KOPT-K1 (cell line): ENCODE measurements around the gene PMM2.
A peak's percentile ranks its signal among the peaks of the same experiment; 100 is the strongest.
"Not testable (repeated sequence)": the region's sequence is repeated elsewhere in the genome, so short reads cannot be mapped to it uniquely, and the experiment has no call there.

Source experiments
- H3K27ac ChIP-seq: fragments of 200-600 bp; sonication (generic); 2 replicates; pipeline ENCODE4 v1.5.1; 2016; ENCODE audit warnings: antibody characterized with exemption, mild to moderate bottlenecking, low read depth, low read length; ENCODE audit not compliant: poor library complexity, severe bottlenecking
- H3K36me3 ChIP-seq: fragments of 200-600 bp; sonication (generic); 2 replicates; pipeline ENCODE4 v1.5.1; 2017; ENCODE audit warnings: antibody characterized with exemption, mild to moderate bottlenecking, low read length, moderate library complexity; ENCODE audit not compliant: insufficient read depth
- H3K9me3 ChIP-seq: fragments of 200-600 bp; sonication (generic); 2 replicates; pipeline ENCODE4 v1.5.1; 2017; ENCODE audit warnings: antibody characterized with exemption, low read length, mild to moderate bottlenecking; ENCODE audit not compliant: insufficient read depth, poor library complexity, severe bottlenecking

Gene PMM2

DNA sequence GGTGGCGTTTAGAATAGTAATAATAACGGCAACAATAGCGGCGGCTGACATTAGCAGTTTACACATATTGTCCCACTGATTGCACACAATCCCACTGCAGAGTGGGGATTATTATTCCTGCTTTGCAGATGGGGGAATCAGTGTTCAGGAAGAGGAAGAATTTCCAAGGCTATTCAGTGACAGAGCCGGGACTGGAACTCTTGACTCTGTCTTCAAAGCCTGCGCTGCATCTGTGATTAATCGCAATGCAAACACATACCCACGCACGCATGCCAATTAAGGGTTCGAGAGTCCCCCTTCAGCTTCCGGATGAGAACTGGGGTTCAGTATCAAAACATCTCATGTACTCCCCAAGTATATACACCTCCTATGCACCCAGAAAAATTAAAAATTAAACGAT is 29.4 kb upstream of the PMM2 start:
- H3K27ac ChIP-seq, result no peak overlapping the region
- H3K36me3 ChIP-seq, result no peaks in the 10 kb centered on the region
- H3K9me3 ChIP-seq, result no peaks in the 10 kb centered on the region

DNA sequence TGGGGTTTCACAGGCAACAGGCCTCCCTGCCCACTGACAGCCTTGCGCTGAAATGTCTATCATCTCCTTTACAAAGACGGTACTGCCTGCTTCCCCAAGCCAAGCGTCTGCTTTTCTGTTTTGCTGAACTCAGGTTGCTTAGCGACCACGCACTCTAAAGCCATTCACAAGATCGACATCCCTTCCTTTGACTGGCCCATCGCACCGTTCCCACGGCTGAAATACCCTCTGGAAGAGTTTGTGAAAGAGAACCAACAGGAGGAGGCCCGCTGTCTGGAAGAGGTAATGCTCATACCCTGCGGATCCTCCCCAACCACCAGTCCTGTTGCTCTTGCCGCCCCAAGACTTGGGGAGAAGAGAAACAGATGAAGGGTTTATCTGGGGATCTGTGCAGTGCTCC is 28.9 kb upstream of the PMM2 start:
- no peaks in the 10 kb centered on the region for H3K36me3 ChIP-seq
- H3K9me3 ChIP-seq, result no peaks in the 10 kb centered on the region
- no peak overlapping the region for H3K27ac ChIP-seq

GRCh38 chr16:8773537-8773936 is 24.1 kb upstream of the PMM2 start:
- no peaks in the 10 kb centered on the region for H3K36me3 ChIP-seq
- no peaks in the 10 kb centered on the region for H3K9me3 ChIP-seq

DNA sequence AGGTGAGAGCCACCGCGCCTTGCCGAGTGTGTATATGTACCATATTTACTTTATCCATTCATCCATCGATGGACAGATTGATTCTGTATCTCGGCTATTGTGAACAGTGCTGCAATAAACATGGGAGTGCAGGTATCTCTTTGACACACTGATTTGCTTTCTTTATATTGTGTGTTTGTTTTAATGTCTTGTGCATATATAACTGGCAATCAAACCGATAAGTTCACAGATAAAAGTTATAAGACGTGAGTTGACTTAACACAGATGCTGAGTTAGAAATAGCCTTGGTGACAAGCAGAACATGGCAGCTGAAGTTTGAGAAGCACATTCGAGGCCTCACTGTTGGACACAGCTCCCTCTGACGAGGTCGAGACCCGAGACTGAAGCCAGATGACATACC is 23.4 kb upstream of the PMM2 start:
- Histone ChIP-seq H3K27ac (no peak overlapping the region), H3K36me3 (no peaks in the 10 kb centered on the region), H3K9me3 (no peaks in the 10 kb centered on the region)

More at GRCh38 chr16:8773537-8773936, 24.1 kb upstream of the PMM2 start:
- no peak overlapping the region for H3K27ac ChIP-seq

- Histone ChIP-seq H3K27ac (no peak overlapping the region), H3K36me3 (no peaks in the 10 kb centered on the region), H3K9me3 (no peaks in the 10 kb centered on the region)
Observed at GRCh38 chr16:8775359-8775758, 22.3 kb upstream of the PMM2 start.

DNA sequence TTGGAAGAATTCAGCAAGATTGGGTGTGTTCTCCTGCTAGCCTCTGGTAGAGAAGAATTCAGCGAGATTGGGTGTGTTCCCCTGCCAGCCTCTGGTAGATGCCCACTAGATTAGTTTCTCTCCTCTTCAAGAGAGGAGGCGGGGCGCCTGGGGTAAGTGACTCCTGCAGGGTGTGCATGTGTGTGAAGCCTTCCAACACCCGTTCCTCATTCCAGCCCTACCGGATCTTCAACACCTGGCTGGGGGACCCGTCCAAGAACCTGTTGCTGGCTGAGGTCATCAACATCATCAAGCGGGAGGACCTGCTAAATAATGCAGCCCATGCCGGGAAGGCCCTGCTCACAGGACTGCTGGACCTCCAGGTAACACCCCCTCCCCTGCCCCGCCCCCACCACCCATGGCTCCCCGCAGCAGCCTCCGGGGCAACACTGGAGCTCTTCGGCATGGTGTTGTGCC is 21.5 kb upstream of the PMM2 start:
- Histone ChIP-seq H3K9me3 (no peaks in the 10 kb centered on the region), H3K27ac (no peak overlapping the region), H3K36me3 (no peaks in the 10 kb centered on the region)

- H3K27ac ChIP-seq, result no peak overlapping the region
- no peaks in the 10 kb centered on the region for H3K36me3 ChIP-seq
- no peaks in the 10 kb centered on the region for H3K9me3 ChIP-seq
Observed at GRCh38 chr16:8777217-8777616, 20.4 kb upstream of the PMM2 start.

DNA sequence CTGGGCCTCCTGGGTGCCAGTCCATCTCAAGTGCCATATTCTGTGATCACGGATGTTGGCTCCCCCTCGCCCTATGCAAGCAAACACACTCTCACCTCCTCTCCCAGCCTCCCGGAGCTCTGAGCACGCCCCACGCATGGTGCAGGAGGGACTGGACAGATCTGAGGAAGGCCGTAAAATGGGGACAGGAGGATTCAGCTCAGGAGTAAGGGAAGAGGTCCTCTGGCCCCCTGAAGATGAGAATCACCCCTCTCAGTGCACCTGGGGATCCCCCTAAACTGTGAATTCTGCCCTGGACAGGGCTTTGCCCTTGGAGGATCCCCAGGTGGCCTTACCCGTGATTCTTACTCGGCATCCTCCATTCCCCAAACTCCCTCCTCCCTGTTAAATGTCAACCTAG is 15.8 kb upstream of the PMM2 start:
- H3K27ac ChIP-seq, result no peak overlapping the region
- H3K9me3 ChIP-seq, result no peaks in the 10 kb centered on the region
- no peaks in the 10 kb centered on the region for H3K36me3 ChIP-seq

GRCh38 chr16:8782673-8783072 is 15.0 kb upstream of the PMM2 start:
- no peaks in the 10 kb centered on the region for H3K9me3 ChIP-seq
- no peaks in the 10 kb centered on the region for H3K36me3 ChIP-seq
- no peak overlapping the region for H3K27ac ChIP-seq

DNA sequence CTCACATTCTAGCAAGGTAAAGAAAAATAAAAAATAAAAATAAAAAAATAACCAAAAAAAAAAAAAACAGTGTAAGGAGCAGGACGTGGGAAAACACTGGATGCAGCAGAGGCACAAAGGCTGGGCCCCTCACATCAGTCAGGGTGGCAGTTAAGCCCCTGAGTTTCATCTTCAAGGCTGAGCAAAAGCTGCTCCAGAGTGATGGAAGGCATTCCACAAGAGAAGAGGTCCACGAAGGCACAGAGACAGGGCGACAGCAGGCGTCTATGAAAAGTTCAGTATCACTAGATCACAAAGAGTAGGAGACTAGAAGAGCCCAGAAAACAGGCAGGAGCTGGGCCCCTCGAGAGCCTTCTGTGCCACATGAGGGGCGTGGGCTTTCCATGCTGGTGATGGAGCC is 12.2 kb upstream of the PMM2 start:
- Histone ChIP-seq H3K36me3 (no peaks in the 10 kb centered on the region), H3K9me3 (no peaks in the 10 kb centered on the region), H3K27ac (no peak overlapping the region)

DNA sequence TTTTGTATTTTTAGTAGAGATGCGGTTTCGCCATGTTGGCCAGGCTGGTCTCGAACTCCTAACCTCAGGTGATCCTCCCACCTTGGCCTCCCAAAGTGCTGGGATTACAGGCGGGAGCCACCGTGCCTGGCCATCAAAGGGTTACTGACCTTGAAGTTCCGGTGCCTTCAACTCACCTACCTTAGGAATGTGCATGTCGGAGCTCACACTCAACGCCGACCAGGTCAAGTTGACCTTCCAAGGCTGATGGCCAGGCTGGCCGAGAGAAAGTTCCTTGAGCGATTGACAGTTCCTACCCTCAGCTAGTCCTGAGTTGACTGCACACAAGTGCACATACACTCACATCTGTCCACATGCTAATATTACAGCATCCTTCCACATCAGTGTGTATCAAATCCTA is 11.3 kb upstream of the PMM2 start:
- H3K27ac ChIP-seq, H3K36me3 ChIP-seq, H3K9me3 ChIP-seq: not testable (repeated sequence)

DNA sequence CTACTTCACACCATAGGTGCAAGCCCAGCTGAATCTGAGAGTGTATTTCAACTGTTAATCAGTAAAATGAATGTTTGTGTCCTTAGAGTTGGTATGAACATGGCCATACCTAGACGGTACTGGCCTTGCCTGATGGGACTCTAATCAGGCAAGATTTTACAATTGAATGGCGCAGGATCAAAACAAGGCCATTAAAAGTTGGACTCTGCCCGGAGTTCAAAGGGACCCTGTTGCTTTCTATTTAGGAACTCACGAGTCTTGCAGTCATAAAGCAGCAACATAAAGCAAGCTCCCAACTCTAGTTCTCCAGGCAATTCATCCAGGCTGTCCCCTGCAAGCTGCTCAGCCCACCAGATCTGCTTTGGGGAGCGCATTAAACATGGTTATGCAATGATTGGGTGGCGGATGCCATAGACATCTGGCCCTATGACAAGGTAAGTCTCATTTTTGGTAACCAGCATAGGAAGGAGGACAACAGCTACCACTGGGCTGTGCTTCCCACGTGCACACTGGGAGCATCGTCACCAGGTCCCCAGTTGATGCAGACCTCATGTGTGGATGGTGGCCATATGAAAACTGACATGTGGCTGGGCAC is 9.0 kb upstream of the PMM2 start:
- Histone ChIP-seq H3K27ac (no peak overlapping the region), H3K9me3 (no peaks in the 10 kb centered on the region), H3K36me3 (peaks cover 6% of the 10 kb centered on the region; the same call in 1 of the 2 replicates)

- H3K27ac ChIP-seq, result peak overlapping the region; percentile 98
- H3K36me3 ChIP-seq, result peaks cover 17% of the 10 kb centered on the region
- no peaks in the 10 kb centered on the region for H3K9me3 ChIP-seq
Observed at GRCh38 chr16:8795091-8795490, 2.5 kb upstream of the PMM2 start.

DNA sequence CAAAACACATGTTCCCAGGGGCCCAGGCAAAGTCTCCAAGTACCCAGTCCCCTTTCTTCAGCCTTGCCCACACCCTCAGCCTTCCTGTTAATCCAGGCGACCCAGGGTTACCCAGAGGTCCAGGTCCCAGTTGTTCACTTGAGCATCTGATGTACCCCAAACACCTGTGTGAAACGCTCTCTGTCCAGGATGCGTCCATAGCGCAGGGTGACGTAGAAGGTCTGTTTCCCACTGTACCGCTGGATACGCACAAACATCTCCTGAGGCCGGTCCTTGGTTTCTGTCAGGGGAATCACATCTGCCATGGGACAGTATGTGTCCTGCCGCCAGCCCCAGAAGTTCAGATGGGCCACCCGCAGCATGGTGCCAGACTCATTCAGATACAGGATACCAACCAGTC is 1.8 kb upstream of the PMM2 start:
- H3K36me3 ChIP-seq, result peaks cover 24% of the 10 kb centered on the region
- H3K9me3 ChIP-seq, result no peaks in the 10 kb centered on the region
- peak overlapping the region; percentile 98 for H3K27ac ChIP-seq

DNA sequence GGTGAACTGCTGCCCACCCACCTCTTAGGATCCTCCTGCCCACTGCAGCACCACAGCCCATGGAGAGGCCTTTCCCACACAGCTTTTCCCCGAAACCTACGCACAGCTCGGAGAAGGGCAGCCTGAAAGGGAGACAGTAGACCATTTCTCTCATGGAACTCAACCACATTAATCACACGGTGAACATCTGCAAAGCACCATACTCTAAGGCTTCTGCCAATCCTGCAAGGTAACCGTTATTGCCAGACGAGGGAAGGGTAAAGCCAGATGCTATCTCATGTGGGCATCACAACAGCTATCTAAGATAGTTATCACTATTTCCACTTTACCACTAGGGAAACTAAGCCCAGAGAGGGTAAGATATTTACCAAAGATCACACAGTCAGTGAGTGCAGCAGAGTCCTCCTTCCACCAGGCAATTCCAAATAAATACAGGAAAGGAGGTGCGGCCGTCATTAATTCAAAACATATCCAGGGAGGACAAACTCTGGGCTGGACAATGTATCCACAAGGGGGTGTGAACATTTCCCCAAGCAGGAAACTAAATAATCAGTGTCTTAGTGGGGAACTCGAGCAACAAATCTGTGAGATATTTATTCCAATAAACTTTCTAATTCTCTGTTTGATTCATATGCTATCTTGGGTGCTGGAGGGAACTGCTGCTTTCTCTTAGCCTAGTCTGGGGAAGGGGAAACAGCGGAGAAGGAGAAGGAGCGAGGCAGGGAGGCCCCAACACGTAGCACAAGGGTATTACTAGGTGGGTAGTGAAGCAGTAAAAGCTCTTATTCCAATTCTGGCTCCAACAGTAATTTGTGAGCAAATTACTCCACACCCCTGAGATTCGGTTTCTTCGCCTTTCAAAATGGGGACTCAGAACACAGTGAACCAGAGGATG is 923 bp upstream of the PMM2 start:
- peak overlapping the region; percentile 98 for H3K27ac ChIP-seq
- peaks cover 33% of the 10 kb centered on the region for H3K36me3 ChIP-seq
- no peaks in the 10 kb centered on the region for H3K9me3 ChIP-seq

- Histone ChIP-seq H3K9me3 (no peaks in the 10 kb centered on the region), H3K36me3 (peaks cover 41% of the 10 kb centered on the region), H3K27ac (peak overlapping the region; percentile 98)
Observed at GRCh38 chr16:8798174-8798527, 512 bp downstream of the PMM2 start.
